ENCODE results near the gene TACSTD2.

GRCh38 chr1:58585166-58585565, 8.1 kb upstream of the TACSTD2 start:
- TF ChIP-seq POLR2A (IDR thresholded peaks at IDR 0.05) = no peak
- no peak for TF ChIP-seq CTCF (IDR thresholded peaks at IDR 0.05)
